Dermis microvascular lymphatic vessel endothelial cell (primary cell): ENCODE results near the gene MOCOS. TPM values are rescaled to one million over a fixed set of nuclear protein-coding genes. Genes with fewer than 3 reads are reported as not detected.
"Not testable (repeated sequence)": the region's sequence is repeated elsewhere in the genome, so short reads cannot be mapped to it uniquely, and the experiment has no call there.

Experiments
- DNase-seq, 2 donors: peaks; one replicate each; pipeline versions ENCODE4 v3.0.0 to v3.0.0-alpha.2; 2010; ENCODE audit warnings: low read depth in 2 of 2
- total RNA-seq: library from RNA; depleted of rRNA; stranded (reverse); fragments of >200 nt; gene quantifications from 2 replicates; pipeline ENCODE4 v1.2.1, GENCODE V29; 2014

Gene MOCOS
- total RNA-seq, 1 donor from 2014 or later: 0.13 TPM

DNA sequence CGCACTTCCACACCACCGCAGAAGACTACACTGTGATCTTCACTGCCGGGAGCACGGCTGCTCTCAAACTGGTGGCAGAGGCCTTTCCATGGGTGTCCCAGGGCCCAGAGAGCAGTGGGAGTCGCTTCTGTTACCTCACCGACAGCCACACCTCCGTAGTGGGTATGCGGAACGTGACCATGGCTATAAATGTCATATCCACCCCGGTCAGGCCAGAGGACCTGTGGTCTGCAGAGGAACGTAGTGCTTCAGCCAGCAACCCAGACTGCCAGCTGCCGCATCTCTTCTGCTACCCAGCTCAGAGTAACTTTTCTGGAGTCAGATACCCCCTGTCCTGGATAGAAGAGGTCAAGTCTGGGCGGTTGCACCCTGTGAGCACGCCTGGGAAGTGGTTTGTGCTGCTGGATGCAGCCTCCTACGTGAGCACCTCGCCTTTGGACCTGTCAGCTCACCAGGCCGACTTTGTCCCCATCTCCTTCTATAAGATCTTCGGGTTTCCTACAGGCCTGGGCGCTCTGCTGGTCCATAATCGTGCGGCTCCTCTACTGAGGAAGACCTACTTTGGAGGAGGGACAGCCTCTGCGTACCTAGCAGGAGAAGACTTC lies 12.5 kb downstream of the MOCOS start:
- DNase-seq: no peak

DNA sequence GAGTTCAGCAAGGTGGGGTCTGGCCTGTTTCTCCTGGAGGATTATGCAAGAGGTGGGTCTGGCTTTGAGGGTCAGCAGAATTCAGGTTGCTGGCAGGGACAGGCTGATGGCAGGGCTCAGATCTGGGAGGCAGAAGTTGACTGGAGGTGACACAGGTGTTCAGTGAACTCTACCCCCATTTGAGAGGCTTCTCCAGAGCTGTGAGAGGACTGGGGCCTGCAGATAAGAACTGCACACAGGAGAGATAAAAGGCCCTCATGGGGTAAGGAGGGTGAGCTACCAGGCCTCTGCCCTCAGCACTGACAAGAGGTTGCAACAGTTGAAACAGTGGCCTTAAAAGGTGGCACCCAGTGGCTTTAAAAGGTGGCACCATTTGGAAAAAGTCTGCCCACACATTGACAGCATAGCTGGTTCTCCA lies 13.1 kb downstream of the MOCOS start:
- DNase-seq: no peak

DNA sequence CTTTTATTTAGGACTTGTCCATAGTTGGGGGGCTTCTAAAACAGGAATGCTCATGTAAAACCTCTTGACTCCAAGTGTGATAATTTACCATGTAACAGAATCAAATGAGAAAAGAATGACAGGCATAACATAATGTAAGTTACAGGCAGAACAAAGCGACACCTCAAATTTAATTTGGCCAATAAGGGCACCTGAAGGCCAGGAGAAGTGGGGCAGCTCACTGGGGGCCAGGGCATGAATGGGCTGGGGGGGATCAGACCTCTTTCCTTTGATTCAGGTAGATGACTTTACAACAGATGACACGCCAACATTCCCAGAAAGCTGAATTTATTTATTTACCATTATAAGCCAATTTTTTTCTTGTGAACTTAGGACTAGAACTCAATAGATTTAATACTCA lies 14.5 kb downstream of the MOCOS start:
- DNase-seq: no peak

DNA sequence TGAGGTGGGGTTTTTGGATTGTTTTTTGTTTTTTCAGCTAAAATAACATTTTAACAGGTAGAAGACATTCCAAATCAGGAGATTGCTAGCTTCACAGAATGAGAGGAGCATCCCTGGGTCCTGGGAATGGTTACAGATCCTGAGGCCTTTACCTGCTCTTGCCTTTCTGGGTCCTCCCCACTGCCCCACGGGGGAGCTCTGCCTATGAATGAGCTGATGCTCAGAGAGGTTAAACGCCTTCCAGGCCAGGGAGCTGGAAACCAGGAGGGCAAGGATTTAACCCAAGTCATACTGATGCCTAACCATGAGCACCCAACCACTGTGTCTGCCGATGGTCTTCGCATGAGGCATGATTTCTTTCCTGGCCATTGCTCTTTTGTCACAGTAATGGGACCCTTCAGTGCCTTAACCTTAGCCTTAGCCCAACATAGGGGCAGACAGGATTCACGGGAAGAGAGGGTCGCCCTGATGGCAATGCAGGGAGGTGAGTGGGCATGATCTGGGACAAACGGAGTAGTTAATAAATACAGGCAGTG lies 16.1 kb downstream of the MOCOS start:
- no peak for DNase-seq

DNA sequence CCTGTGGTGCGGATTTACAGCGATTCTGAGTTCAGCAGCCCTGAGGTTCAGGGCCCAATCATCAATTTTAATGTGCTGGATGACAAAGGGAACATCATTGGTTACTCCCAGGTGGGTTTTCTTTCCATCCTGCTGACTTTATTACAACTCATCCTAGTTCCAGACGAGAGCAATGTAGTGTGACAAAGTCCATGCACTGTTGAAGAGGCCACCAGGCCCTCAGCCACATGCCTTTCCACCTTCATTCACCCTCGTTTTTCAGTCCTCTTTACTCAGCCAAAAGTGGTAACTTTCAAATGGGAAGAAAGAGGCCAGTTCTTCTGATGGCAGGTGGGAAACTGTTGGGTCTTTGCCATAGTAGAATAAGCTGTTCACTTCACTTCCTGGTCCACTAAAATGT lies 17.9 kb downstream of the MOCOS start:
- no peak for DNase-seq

DNA sequence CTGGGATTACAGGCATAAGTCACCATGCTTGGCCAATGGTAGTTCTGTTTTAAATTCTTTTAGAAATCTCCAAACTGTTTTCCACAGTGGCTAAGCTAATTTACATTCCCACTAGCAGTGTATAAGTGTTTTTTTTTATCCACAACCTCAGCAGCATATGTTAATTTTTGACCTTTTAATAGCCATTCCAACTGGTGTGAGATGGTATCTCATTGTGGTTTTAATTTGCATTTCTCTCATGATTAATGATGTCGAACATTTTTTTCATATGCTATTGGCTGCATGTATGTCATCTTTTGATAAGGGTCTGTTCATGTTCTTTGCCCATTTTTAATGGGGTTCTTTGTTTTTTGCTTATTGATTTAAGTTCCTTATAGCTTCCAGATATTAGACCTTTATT lies 20.0 kb downstream of the MOCOS start:
- no peak for DNase-seq

DNA sequence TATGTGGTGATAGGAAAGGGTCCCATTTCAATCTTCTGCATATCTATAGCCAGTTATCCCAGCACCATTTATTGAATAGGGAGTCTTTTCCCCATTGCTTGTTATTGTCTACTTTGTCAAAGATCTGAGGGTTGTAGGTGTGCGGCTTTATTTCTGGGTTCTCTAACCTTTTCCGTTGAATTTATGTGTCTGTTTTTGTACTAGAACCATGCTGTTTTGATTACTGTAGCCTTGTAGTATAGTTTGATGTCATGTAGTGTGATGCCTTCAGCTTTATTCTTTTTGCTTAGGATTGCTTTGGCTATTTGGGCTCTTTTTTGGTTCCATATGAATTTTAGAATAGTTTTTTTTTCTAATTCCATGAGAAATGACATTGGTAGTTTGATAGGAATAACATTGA lies 20.7 kb downstream of the MOCOS start:
- not testable (repeated sequence) for DNase-seq

DNA sequence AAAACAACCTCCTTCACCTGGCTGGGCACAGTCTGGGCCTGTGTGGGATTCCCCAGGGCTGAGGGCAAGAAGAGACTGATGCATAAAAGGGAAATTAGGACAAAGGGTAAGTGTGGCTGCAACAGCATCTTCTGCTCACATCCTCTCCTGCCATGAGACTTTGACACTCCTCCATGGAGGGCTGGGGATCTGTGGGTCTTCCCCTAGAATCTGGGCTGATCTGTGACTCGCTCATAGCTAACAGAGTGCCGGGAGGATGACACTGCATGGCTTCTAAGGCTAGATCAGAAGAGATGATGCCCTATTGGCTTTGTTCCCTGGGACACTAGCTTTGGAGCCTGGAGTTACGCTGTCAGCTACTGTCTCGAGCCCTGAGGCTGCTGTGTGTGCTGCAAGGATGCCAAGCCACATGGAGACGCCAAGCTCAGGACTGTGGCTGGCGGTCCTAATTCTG lies 24.3 kb downstream of the MOCOS start:
- DNase-seq: no peak

DNA sequence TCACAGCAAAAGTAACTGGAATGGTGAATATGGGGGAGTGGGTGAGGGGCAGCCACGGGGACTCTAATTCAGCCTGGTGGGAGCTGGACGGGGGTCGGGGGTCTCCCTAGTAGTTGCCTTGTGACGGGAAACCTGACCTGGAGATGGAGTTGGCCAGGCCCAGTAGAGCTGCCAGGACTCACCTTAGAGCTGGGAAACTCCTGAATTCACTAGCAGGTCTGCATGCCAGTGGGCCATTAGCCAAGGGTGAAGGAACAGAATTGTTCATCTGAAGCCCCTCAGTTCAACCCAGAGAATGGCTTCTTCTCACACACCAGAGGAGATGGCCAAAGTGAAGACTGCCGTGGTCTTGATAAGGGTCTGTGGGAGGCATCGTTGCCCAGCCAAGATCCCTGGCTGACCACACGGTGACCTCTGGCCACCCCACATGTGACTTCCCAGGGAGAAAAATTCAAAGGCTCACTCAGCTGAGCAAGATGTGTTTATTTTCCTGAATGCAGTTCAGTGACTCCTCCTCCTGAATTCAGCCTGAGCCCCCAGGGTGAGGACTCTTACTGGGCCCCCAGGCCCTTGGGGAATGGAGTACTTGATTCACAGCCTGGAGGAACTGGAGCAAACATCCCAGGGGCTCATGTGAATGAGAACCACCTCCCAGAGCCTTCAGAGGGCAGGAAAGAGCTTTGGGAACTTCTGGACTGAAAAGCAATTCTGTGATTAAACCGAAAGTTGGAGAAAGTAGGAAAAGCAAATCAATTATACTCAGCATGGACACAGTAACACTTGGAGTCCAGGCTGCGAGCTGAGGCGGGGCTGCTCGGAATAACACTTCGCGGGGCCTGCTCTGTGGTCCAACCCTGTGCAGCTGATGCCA lies 25.2 kb downstream of the MOCOS start:
- DNase-seq: no peak

DNA sequence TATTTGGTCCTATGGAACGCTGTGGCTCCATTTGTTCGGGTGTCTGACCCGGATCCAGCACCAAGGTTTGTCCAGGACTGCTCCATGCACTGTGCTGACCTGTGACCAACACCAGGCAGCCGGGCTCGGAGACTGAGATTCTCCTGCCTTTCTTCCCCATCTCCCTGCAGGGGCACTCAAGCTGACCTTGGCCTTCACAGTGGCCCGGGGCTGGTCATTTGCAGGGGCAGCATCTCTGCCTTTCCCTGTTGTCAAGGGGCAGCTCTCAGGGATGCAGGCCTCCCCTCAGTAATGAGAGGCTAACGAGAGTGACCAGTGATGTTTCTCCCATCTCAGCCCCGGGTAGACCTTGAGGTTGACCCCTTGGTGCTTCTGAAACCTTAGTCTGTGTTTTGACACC lies 27.5 kb downstream of the MOCOS start:
- DNase-seq: no peak

DNA sequence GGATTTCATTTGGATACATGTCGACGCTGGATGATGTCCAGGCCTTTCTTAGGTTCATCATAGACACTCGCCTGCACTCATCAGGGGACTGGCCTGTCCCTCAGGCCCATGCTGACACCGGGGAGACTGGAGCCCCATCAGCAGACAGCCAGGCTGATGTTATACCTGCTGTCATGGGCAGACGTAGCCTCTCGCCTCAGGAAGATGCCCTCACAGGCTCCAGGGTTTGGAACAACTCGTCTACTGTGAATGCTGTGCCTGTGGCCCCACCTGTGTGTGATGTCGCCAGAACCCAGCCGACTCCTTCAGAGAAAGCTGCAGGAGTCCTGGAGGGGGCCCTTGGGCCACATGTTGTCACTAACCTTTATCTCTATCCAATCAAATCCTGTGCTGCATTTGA lies 28.3 kb downstream of the MOCOS start:
- no peak for DNase-seq

DNA sequence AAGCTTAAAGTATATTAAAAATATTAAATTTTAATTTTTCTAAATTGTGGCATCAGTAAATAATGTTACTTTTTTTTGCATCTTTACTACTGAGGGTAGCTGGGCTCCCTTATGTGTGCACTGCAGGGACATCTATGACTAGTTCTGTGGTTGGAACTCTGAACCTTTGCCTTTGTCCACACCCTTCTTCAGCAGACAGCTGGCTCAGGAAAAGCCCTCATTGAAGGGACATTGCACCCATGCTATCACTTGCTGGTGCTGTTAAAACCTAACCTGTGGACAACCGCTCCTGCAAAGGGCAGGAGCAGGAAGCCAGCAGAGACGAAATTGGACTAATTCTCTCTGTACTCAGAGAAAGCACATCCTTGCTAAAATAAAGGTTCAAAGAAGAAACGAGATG lies 30.1 kb downstream of the MOCOS start:
- no peak for DNase-seq

DNA sequence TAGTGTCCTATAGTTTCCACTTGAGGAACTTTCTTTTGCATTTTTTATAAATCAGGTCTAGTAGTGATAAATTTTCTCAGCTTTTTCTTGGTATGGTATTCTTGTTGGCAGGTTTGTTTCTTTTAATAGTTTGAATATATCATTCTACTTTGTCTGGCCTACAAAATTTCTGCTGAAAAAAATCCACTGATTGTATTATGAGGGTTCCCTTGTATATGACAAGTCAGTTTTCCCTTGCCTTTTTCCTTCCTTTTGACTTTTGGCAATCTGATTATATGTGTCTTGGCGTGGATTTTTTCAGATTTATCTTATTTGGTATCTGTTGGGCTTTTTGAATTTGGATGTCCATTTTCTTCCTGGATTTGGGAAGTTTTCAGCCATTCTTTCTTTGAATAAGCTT lies 41.9 kb downstream of the MOCOS start:
- no peak for DNase-seq

DNA sequence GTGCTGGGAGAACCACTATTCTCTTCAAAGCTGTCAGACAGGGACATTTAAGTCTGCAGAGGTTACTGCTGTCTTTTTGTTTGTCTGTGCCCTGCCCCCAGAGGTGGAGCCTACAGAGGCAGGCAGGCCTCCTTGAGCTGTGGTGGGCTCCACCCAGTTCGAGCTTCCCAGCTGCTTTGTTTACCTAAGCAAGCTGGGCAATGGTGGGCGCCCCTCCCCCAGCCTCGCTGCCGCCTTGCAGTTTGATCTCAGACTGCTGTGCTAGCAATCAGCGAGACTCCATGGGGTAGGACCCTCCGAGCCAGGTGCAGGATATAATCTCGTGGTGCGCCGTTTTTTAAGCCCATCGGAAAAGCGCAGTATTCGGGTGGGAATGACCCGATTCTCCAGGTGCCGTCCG lies 53.2 kb downstream of the MOCOS start:
- DNase-seq: not testable (repeated sequence)

DNA sequence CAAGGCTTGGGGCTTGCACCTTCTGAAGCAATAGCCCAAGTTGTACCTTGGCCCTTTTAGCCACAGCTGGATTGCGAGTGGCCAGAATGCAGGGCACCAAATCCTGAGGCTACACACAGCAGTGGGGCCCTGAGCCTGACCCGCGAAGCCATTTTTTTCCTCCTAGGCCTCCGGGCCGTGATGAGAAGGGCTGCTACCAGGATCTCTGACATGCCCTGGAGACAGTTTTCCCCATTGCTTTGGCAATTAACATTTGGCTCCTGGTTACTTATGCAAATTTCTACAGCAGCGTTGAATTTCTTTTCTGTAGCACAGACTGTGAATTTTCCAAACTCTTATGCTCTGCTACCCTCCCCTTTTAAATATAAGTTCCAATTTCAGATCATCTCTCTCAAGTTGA lies 54.5 kb downstream of the MOCOS start:
- DNase-seq: no peak

DNA sequence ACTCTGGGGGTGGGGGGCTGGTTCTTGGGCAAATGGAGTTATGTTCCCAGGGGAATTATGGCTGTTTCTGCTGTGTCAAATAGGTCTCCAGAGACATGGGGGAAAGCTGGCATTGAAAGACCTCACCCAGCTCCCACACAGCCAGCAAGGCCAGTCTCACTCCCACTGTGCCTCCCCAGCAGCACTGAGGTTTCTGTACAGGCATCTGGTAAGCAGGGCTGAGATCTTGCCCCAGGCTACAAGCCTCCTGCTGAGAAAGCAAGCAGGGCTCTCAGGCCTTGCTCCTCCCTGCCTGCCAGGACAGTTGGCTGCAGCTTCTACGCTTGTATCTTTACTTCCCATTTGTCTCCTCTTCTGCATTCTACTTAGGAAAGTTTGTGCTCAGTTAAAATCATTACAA lies 59.7 kb downstream of the MOCOS start:
- DNase-seq: no peak

DNA sequence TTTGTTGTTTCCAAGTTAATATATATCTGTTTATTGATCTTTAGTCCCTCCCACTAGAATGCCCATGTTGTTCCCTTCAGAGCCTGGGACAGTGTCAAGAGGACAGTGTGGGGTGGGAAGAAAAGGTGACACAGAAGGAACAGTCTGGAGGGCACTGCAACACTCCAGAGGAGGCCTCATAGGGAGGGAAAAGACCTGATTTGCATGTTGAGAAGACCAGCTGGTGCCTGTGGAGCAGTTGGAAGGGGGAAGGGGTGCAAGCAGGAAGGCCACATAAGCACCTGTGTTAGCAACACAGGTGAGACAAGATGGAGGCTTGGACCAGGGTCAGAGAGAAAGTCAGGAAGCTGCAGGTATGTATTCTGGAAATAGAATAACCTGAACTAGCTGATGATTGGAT lies 62.1 kb downstream of the MOCOS start:
- no peak for DNase-seq

DNA sequence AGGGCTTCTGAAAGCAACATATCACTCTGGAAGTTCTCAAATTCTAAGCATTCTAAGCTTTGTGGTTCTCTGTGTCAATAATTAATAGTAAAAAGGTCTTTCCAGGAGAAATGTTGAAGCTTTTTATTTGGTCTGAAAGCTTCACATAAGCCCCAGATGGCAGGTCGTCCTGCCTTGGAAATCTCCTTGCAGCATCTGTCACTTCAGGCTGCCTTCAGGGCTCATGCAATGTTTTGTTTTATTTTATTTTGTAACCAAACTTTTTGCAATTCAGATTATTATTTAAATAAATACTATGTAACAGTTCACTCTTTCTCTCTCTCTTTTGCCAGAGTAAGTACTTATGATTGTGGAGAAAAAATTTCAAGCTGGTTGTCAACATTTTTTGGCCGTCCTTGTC lies 63.5 kb downstream of the MOCOS start:
- no peak for DNase-seq

DNA sequence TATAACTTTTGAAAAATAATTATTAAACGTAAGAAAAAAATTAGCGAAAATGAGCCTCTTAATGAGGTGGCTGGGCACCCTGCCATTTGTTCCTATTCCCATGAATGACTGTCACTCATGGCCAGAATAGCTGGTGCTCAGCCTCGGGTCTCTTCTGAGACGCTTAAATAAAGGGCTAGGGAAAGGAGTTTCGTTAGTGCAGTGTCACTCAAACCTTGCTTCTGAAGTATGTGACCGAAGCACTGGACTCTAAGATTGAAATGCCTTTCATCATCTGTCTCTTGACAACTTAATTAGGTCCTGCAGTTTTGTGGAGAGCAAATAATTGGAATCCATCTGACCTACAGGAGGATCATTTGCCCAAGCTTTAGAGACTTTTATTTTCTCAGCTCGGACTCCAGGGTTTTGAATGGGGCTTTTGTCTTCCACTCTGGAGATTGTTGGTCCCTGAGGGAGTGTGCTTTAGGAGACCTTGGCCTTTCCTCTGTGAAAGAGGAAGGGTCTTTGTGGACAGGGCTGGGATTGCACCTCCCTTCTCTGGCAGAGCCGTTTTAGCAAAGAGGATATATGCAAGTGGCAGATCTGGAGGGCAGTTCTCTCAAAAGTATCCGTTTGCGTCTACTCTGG lies 67.9 kb downstream of the MOCOS start:
- no peak for DNase-seq

DNA sequence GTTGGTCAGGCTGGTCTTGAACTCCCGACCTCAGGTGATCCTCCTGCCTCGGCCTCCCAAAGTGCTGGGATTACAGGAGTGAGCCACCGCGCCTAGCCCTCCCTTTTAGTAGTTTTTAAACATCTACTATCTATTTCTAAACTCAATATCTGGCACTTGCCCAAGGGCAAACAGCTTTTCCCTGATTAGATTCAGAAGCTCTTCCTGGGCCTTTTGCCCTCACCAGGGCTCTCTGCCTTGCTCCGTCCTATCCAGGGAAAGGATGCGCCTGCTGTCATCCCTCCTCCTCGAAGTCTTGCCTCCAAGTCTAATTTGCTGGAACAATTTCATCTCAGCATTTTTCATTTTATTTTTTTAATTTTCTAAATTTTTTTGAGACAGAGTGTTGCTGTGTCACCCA lies 68.8 kb downstream of the MOCOS start:
- DNase-seq: no peak

DNA sequence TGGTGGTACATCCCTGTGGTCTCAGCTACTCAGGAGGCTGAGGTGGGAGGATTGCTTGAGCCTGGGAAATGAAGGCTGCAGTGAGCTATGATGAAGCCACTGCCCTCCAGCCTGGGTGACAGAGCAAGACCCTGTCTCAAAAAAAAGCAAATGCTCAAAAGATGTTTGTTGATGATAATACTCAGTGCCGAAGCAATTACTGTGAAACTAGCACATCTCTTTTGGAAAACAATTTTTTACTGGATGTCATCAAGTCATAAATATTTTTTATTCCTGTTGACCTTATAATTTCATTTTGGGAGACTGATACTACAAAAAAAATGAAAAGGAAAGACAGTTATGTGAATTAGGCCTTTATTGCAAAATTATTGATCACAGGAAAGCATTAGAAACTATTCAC lies 75.7 kb downstream of the MOCOS start:
- no peak for DNase-seq

DNA sequence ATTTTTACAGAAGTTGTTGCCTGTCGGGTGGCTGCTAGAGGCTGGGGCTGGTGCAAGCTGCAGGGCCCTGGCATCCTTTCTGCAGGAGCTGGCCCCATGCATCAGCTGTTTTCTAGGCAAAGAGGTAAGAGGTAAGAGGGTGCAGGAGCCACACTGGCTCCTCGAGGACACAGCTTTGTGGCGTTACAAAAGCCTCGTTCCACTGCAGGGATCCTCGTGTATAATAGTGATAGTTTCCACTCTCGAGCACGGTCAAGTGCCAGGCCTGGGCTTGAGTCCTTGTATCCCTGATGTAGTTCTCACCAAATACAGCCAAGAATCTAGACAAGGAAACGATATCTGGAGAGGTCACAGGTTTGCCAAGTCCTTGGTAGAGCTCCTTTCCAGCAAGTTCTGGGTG lies 77.0 kb downstream of the MOCOS start:
- DNase-seq: no peak

DNA sequence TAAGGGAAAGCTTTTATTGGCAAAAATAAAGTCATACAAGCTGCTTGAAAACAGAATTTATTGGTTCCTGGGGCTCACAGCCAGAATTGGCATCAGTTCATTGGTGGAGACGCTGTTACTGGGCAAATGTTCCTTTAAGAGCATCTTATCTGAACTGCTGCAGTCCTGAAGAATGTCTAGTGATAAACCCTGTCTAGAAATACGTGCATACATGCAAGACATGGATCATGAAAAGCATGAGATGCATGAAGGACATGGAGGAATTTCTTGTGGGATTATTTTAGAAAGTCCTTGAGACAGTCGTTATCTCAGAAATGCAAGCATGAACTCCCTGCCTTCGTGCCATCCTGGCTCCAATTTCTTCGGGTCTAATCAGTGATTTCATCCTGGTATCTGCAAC lies 77.7 kb downstream of the MOCOS start:
- no peak for DNase-seq
